Superior temporal gyrus (tissue), 1 donor: Measurements from ENCODE around the gene HUWE1.

ENCODE experiments used
- DNase-seq: peaks from one replicate; pipeline ENCODE4 v3.0.0-alpha.2; 2016; ENCODE audit errors: extremely low spot score

Gene HUWE1

DNA sequence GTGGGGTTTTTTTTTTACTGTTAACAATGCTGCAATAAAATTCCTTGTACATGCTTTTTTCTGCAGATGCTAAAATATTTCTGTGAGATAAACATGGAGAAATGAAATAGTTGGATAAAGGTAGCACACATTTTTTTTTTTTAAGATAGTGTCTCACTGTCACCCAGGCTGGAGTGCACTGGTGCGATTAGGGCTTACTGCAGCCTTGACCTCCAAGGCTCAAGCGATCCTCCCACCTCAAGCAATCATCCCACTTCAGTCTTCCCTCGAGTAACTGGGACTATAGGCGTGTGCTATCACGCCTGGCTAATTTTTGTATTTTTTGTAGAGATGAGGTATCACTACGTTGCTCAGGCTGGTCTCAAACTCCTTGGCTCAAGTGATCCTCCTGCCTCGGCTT is 1.8 kb upstream of the HUWE1 start:
- no peak for DNase-seq

DNA sequence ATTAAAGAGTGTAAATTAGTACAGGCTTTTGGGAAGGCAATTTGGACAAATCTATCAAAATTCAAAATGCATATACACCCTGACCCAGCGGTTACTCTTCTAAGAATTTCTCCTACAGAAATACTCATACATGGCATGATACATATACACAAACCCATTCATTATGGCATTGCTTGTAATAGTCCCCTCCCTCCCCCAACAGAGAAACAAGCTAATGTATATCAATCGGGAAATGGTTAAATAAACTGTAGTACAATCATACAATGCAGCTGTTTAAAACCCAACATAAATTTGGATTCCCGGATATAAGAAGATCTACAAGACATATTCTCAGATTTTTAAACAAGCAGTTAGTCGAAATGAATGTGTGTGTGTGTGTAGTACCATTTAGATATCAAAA is 808 bp downstream of the HUWE1 start:
- peak; percentile 12 for DNase-seq

DNA sequence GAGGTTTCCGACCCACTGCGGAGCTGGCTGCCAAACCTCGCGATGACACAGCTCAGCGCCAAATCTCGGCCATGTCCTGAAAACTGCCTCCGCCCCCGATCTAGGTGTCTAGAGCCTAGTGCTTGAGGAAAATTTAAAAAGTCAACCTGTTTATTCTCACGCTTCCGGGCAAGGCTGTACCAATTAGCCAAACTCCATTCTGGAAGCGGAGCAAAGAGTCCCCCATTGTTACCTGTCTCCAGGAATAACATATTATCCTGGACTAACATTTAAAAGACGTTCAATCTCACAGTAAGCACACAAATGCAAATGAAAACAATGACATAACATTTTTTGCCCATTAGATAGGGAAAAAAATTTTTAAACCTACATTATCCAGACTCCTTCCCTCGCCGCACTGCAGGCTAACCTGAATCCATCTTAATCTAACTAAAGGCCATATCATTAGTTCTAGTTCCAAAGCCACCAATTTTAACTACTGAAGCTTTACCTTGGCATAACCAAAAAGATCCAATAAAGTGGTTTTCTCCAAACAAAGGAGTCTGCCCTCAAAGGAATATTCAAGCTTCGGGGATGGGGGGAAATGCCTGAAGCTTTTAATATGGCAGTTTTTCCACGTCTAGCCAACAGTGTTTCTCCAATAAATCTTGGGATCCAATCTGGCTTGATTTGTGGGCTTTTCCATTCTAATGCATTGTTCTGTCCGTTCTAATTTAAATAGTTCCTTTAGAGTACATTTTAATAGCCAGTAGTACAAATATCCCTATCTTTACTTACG is 1.9 kb downstream of the HUWE1 start:
- no peak for DNase-seq

DNA sequence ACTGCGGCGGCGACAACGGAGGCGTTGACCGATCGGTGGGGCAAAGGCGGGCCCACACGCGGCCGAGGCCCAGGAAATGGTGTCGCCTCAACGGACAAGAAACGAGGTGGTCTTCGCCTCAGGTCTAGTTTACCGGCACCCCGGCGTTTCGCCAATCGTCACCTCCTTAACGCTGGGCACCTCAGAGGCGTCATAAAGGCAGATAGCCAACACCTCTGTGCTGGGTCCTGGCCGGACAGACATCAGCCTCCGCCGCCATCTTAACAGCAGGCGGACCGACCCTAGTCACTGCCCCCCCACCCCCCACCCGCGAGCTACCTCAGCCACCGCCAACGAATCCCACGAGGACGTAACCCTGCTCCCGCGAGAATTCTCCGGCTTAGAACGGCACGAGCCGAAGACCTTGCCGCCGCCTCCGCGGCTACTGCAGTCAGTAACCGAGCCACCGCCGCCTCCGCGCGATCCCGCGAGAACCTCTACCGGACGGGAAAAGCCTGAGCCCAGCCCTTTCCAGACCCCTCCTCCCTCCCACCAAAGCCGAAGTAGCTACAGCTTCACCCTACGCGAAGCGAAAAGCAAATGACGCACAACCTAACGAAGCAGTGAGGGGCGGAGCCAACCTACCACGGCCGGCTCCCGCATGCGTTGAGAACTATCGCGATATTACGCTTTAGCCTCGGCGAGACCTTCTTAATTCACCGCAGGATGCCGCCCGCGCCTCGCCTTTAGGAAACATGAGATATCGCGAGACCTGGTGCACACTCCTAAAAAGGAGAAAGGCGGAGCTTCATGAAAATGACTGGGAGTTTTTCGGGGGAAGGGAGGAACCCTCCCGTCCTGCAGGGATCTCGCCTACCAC is 2.7 kb downstream of the HUWE1 start:
- peak; percentile 96 for DNase-seq

DNA sequence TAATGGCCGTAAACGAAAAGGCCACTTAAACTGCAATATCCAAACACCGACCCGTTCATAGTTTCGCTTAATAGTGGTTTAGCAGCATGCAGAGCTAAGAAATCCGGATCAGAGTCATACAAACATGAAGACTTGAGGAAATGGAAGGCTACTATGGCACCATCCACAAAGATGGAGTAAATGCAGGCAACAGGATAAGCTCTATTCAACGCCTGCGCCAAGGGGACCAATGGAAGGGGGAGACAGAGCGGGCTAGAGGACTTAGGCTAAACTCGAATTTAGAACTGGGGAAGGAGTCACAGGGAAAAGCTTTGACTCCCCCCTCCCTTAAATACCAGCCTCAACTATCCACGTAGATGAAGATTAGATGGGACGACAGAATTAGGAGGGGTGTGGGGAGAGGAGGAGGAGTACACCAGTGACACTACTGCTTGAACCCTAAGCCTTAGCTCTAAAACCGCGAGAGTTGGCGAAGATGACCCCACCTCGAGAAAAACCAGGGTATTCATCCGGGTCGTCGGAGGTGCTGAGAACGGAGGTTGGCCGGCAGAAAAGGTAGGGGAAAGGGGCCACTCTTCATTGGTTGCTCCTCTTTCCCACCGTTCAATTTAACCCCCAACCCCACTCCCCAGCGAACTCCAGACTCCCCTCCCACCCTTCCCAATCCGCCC is 3.5 kb downstream of the HUWE1 start:
- no peak for DNase-seq

DNA sequence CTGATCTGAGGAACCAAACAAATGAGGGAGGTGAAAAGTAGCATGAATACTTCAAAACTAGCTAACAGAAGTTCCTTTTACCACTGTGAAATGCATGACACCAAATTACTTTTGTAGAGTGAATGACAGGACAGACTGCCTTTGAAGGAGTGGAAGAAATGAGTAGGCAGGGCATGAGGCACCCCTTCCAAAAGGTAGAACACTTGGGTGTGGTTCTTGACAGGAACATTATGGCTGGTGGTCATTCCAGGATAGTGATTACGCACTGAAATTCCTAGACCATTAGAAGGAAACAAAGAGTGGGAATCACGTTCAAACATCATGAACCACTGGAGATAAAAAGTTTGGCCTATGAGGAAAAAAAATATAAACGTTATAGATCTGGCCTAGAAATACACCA is 4.9 kb downstream of the HUWE1 start:
- no peak for DNase-seq

DNA sequence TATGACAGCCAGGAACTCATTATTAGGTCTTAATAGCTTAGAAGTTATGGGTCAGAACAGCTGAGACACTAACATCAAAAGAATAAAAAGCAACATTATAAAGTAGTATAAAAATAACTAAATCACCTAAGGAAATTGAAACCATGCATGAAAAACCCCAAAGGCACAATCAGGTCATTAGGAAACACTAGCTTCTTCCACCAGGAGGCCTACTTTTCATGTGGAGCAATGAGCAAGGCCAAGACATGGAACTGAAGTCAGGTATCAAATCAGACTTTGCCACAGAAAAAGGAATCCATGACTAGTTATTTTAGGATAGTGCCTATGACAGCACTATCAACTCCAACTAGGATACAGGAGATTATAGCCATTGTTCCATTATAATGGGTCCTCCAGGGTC is 7.9 kb downstream of the HUWE1 start:
- DNase-seq = no peak

DNA sequence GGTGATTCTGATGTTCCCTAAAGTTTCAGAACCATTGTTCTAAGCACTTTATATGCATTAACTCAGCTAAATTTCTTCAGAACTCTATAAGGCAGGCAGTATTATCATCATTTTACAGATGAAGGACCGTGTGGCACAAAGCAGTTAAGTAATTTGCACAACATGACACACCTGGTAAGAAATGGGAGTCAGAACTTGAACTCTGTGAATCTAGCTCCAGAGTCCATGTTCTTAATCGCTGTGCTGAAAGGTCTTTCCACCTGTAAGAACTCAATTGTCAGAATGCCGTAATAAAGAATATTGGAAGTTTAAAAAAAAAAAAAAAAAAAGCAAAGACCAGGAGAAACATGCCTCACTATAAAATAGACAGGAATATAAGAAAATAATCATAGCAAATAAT is 9.2 kb downstream of the HUWE1 start:
- no peak for DNase-seq

DNA sequence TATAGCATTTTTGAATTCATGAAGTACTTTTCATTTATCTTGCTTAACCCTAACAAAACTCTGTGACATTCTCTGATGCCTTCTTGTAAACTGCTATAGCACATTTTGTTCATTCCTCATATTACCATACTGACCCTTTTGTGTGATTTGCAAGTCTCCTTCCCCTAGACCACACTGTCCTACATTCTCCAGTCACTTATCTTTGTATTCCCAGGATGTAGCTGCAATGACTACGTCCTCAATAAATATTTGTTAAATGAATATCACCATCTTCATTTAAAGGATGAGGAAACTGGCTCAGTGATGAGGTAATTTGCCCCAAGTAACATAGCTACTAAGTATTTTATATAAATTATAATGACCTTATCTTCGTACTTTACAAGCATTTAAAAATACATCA is 11.9 kb downstream of the HUWE1 start:
- DNase-seq = no peak

DNA sequence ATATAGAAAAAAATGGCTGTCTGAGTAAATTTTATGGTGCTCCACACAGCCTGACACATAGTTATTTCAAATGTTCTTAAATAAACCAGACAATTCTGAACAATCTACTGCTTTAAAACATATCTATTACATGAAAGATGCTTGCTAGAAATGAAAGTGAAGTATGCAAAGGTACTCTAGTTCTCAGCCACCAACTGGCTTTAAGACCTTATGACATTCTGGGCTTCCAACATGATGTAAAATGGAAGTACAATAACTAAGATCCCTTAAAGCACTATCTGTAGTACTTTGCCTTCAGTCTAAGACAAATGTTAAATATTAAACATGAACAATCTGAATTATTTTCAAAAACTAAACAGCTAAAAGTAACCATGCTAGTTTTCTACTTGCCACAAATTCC is 17.3 kb downstream of the HUWE1 start:
- DNase-seq = no peak

DNA sequence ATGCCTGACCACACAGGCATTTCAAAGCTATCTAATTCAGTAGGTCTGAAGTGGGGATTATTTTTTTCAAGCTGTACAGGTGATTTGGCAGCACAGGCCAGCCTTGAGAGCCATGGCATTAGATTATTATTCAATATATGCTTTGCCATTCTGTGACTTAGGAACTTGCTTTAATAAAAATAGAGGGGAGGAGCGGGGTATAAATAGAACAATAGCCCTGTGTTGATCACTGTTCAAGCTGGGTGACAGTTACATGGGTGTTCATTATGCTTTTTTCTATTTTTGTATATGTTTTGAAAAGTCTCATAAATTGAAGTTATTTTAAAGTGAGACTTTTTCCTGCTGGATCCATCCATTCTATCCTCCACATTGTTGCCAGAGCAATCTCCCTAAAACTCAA is 20.3 kb downstream of the HUWE1 start:
- no peak for DNase-seq

DNA sequence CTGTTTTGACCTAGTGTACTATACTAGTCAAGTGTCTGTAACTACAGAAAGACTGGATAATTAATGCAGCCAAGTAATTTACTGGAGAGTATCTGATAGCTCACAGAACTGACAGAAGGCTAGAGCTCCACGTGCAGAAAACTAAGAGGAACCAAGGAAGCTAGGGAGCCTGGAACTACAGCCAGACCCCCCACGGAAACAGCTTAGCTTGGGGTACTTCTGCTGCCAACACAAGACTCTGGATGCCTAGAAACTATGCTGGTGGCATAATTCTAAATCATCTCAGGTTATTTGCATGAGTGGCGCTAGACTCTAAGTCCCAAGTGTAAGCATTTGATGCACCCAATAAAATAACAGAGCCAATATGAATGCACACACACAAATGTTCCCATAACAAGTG is 26.5 kb downstream of the HUWE1 start:
- DNase-seq = no peak

DNA sequence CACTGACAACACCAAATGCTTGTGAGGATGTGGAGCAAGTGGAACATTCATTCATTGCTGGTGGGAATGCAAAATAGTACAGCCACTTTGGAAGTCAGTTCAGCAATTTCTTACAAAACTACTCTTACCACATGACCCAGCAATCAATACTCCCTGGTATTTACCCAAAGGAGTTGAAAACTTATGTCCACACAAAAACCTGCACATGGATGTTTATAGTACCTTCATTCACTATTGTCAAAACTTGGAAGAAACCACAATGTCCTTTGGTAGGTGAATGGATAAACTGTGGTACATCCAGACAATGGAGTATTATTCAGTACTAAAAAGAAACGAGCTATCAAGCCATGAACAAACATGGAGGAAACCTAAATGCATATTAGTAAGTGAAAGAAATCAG is 27.5 kb downstream of the HUWE1 start:
- no peak for DNase-seq

DNA sequence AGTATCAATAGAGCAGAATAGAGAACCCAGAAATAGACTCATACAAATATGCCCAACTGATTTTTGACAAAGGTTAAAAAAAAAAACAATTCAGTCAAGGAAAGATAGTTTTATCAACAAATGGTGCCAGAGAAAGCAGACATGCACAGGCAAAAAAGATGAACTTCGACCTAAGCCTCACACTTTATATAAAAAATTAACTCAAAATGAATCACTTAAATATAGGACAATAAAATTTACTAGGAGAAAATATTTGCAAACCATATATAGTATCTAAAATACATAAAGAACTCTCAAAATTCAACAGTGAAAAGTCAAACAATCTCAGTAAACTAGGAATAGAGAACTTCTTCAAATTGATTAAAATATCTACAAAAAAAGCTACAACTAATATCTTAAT is 29.7 kb downstream of the HUWE1 start:
- DNase-seq = no peak

DNA sequence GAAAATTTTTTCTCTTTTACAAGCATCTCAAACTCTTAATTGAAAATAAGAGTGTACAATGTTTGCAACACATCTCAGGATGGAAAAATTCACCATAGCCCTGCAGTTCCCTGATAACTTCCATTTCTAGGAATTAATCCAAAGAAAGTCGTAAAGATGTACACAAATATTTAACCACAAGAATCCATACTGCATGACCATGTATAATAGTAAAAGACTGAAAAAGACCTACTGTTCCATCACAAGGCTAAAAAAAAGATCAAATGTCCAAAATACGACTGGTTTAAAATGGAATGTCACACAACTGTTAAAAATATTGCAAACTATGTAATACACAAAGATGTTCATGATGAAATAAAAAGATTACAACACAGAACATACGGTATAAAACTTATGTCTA is 32.1 kb downstream of the HUWE1 start:
- DNase-seq = no peak

DNA sequence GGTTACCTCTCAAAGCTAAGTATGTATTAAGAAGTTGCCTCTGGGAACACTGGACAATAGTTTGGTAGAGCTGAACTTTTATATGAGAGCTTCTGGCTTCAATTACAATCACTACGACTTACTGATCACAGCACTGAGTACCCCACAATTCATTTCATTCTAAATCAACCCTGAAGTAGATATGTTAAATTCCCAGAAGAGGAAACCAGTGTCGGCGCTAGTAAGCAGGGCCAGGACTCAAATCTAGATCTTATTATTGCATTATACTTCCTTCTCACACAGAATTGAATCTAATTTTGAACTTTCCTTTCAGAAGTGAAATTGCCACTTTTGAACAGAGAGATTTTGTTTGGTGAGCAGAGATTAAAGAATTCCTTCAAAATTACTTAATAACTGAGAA is 41.8 kb downstream of the HUWE1 start:
- DNase-seq = no peak

DNA sequence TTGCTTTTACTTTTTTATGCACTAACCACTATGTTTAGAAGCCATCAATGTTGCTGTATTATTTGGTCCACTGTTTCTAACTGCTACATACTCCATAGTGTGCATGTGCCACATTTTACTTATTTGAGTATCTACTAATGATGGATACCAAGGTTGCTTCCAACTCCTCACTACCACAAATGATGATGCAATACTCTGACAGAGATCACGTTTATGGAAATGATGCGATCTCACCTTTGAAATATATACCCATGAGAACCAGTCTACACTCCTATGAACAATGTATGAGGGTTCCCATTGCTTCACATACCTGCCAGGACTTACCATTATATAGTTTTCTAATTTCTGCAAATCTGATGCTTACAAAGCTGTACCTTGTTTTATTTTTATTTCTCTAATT is 44.2 kb downstream of the HUWE1 start:
- no peak for DNase-seq

DNA sequence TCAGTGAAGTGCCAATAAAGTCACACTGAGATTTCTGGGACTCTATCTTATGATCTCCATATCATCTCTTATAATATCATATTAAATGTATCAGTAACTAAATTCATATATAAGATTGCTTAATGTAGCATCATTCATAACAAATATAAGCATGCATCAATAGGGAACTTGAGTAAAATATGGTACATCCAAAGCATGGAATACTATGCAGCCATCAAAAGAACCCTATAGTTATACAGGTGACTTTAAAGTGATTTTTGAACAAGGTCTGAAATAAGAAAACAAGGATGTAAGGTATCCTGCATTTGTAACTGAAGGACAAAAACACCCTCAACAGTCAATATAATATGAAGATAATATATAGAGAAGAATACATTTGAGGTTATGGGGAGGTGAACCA is 47.3 kb downstream of the HUWE1 start:
- no peak for DNase-seq

DNA sequence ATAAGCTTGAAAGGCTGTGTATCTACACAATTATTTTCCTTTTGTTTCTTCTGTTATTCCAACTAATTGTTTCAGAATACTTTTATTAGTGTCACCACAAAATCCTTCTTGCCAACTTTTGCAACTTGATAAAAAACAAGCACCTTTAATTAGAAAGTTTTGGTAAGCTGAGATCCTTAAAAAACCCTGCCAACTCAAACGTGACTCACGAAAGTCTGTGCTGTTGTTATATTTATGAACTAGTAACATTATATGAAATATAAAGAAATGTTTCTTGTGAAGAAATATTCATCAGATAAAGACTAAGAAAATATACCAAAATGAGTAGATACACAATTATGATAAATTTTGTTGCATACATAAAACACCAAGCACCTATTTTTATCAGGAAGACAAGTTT is 49.0 kb downstream of the HUWE1 start:
- DNase-seq = no peak

DNA sequence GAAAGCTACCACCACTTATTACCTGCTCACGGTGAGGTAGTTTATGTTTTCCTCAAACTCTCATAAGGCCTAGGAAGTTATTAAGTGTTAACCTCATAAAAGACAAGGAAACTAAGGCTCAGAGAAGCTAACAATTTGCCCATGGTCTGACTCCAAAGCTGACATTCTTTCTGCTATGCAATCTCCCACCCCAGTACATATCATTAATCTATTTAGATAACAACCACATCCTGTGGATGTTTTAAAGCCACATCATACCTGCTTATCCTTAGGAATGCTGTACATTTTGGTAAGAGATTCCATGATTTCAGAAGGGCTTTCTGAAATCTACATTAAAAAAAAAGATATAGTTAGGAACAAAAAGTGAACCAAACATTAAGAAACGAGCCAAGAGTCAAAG is 55.4 kb downstream of the HUWE1 start:
- DNase-seq = no peak

DNA sequence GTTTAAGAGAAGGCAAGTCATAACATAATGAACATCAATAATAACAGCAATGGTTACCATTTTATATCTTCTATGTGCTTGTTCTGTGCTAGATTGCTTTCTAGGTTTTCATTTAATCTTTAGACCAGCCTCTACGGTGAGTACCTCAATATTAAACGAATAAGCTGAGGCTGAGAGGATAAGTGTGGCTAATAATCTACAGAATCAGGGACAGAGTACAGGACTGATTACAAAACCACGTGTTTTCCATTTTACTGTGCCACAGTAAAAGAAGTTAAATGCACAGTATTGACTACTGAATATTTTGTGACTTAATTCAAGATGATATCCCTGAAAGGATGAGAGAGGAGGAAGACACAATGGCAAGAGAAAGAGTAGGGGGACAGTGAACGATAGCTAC is 56.3 kb downstream of the HUWE1 start:
- DNase-seq = no peak

DNA sequence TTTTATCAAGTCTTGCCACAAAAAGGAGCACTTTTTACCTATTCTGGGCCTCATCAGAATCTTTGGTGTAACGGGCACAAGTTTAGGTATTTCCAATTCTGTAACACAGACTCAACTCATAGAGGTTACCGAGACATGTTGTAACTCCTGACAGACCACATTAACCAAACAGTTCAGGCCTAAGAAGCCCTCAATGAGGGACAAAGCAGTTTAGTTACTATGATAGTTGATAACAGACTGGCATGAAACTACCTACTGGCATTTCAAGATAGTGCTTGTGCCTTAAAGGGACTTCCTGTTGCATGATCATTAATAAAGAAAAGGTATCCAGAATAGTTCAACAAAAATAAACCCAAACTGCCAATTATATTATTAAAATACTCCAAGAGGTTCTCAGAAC is 64.1 kb downstream of the HUWE1 start:
- DNase-seq = no peak
